Colonic mucosa (tissue), 4 donors: ENCODE data around the gene G6PC3. TPM values are rescaled to one million over a fixed set of nuclear protein-coding genes. Genes with fewer than 3 reads are reported as not detected.

Source experiments
- DNase-seq: peaks from one replicate; pipeline ENCODE4 v3.0.0-alpha.2; 2020
- H3K27ac ChIP-seq: fragments of 200-600 bp; one replicate; pipeline ENCODE4 v1.8.0; 2021
- H3K27me3 ChIP-seq: fragments of 200-600 bp; one replicate; pipeline ENCODE4 v1.8.0; 2021
- H3K36me3 ChIP-seq: fragments of 200-600 bp; one replicate; pipeline ENCODE4 v1.8.0; 2021
- H3K4me1 ChIP-seq: fragments of 200-600 bp; one replicate; pipeline ENCODE4 v1.8.0; 2021; ENCODE audit warnings: mild to moderate bottlenecking
- H3K4me3 ChIP-seq: fragments of 200-600 bp; one replicate; pipeline ENCODE4 v1.8.0; 2021
- H3K9ac ChIP-seq, 2 donors: one replicate each; pipeline ENCODE4 v1.7.0; 2013; ENCODE audit warnings: control low read depth in 2 of 2, low read depth in 2 of 2, low read length in 2 of 2
- H3K9me3 ChIP-seq: fragments of 200-600 bp; one replicate; pipeline ENCODE4 v1.8.0; 2021
- intact Hi-C: fragments of 100-400 bp; cut with DNase I; formaldehyde crosslinking; loops from one replicate; pipeline ENCODE4 v1.14.1; 2022
- total RNA-seq, 2 donors: library from RNA; stranded (reverse); fragmentation: NEBNext Ultra II Directional in 1 of 2; extraction: Animal tissue kit (Norgen Biotek cat#: 25700) in 1 of 2; gene quantifications; one replicate each; pipeline ENCODE4 v1.2.1, GENCODE V29; 2021
- TF ChIP-seq, protein P1 (sequence below): fragments of 200-600 bp; IDR thresholded peaks from one replicate; pipeline ENCODE4 v1.8.0; 2022; ENCODE audit warnings: antibody characterized with exemption, mild to moderate bottlenecking
- donor health status: healthy.
- donor health status: DM: no; HTN: no; CAD: no.
- donor health status: DM: no; HTN: no; CAD: no.

Gene G6PC3
- total RNA-seq, 2 donors from 2014 or later, result 28.3 to 44.7 TPM

- Histone ChIP-seq H3K9ac (peak overlapping the region; percentile 81 to 90), H3K36me3 (no peaks in the 10 kb centered on the region), H3K9me3 (no peaks in the 10 kb centered on the region), H3K4me3 (peak overlapping the region; percentile 84), H3K27me3 (no peaks in the 10 kb centered on the region), H3K27ac (peak overlapping the region; percentile 78), H3K4me1 (no peaks in the 10 kb centered on the region)
- intact Hi-C loops, result no loop called here
- TF ChIP-seq, protein P1, sequence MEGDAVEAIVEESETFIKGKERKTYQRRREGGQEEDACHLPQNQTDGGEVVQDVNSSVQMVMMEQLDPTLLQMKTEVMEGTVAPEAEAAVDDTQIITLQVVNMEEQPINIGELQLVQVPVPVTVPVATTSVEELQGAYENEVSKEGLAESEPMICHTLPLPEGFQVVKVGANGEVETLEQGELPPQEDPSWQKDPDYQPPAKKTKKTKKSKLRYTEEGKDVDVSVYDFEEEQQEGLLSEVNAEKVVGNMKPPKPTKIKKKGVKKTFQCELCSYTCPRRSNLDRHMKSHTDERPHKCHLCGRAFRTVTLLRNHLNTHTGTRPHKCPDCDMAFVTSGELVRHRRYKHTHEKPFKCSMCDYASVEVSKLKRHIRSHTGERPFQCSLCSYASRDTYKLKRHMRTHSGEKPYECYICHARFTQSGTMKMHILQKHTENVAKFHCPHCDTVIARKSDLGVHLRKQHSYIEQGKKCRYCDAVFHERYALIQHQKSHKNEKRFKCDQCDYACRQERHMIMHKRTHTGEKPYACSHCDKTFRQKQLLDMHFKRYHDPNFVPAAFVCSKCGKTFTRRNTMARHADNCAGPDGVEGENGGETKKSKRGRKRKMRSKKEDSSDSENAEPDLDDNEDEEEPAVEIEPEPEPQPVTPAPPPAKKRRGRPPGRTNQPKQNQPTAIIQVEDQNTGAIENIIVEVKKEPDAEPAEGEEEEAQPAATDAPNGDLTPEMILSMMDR, result no peak
- no peak for DNase-seq
Observed at GRCh38 chr17:44122816-44123355, 52.4 kb downstream of the G6PC3 start.

DNA sequence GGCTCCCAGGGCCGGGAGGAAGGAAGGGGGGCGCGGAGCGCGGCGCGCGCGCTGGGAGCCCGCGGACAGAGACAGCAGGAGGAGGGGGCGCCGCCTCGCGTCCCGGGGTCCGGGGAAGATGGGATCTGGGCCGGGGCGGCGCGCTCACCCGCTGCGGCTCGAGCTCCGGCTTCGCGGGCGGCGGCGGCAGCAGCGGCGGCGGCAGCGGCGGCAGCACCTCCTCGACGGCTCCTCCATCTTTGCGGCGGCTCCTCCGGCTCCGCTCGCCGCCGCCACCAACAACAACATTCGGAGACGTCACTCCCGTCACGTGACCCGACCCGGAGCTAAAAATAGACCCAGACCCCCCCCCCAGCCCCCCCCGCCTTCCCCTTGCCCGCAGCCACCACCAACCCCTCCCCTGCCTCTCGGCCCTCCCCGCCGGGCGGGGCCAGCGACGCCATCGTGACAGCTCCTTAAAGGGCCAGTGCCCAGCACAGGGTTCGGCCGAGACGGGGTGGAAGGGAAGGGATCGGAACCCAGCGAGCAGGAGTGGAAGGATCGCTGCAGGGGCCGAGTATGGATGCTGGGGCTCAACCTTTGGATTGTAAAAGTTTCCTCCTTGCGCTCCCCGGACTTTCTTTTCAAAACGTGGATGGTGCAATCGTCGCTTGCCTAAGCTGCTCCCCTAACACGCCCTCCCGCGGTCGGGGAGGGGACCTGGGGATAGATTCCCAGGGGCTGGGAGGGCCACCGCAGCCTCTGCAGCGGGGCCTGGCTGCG lies 53.0 kb downstream of the G6PC3 start, which contains the start of gene HDAC5:
Gene HDAC5 (minus strand): TSS at position 286 of the 762 bp plus-strand sequence. CDS start 6,126 bp downstream, outside the sequence.
- Histone ChIP-seq H3K27ac (peak within 1 kb of the TSS; percentile 78), H3K9ac (peak within 1 kb of the TSS; percentile 89 to 90), H3K4me1 (no peaks in the 10 kb centered on the region), H3K9me3 (no peaks in the 10 kb centered on the region), H3K27me3 (no peaks in the 10 kb centered on the region), H3K36me3 (no peaks in the 10 kb centered on the region), H3K4me3 (peak within 1 kb of the TSS; percentile 84)
- intact Hi-C loops, result no loop called here
- TF ChIP-seq, protein P1, result peak; percentile 61
- peak; percentile 96 for DNase-seq

GRCh38 chr17:44124118-44124438 lies 53.5 kb downstream of the G6PC3 start:
- no peaks in the 10 kb centered on the region for H3K4me1 ChIP-seq
- intact Hi-C loops, result no loop called here

More at GRCh38 chr17:44124118-44124438, 53.5 kb downstream of the G6PC3 start:
- peak overlapping the region; percentile 84 for H3K4me3 ChIP-seq
- H3K36me3 ChIP-seq, result no peaks in the 10 kb centered on the region
- DNase-seq, result no peak
- no peaks in the 10 kb centered on the region for H3K9me3 ChIP-seq
- no peaks in the 10 kb centered on the region for H3K27me3 ChIP-seq
- TF ChIP-seq, protein P1, result no peak
- H3K27ac ChIP-seq, result peak overlapping the region; percentile 75
- H3K9ac ChIP-seq, result peak overlapping the region; percentile 75 to 89

Other genes starting within 250 kb of the G6PC3 start
- gene MPP3, start 237.6 kb upstream of the G6PC3 start, total RNA-seq, result 1 to 10 TPM; 1.9 to 3.1 TPM
- gene CD300LG, start 223.6 kb upstream of the G6PC3 start, total RNA-seq, result under 1 TPM in 1 of 2 donors, not detected in 1; 0.32 TPM
- gene MPP2, start 163.2 kb upstream of the G6PC3 start, total RNA-seq, result 1 to 10 TPM; 1.1 to 2.8 TPM
- gene PPY, start 128.3 kb upstream of the G6PC3 start, total RNA-seq, result under 1 TPM in 1 of 2 donors, not detected in 1; 0.49 TPM
- 100 to 1,000 TPM in 1 of 2 donors, 10 to 100 TPM in 1; 73.8 to 258 TPM for gene PYY, start 116.8 kb upstream of the G6PC3 start, total RNA-seq
- gene NAGS, start 66.1 kb upstream of the G6PC3 start, total RNA-seq, result 10 to 100 TPM in 1 of 2 donors, 1 to 10 TPM in 1; 5.2 to 14.0 TPM
- gene TMEM101, start 55.8 kb upstream of the G6PC3 start, total RNA-seq, result 10 to 100 TPM; 26.8 to 33.7 TPM
- gene LSM12, start 4.1 kb upstream of the G6PC3 start, total RNA-seq, result 10 to 100 TPM; 60.9 to 74.3 TPM
- 10 to 100 TPM; 19.0 to 26.6 TPM for gene HDAC5, start 52.9 kb downstream of the G6PC3 start, total RNA-seq
- gene HROB, start 71.2 kb downstream of the G6PC3 start, total RNA-seq, result 10 to 100 TPM in 1 of 2 donors, 1 to 10 TPM in 1; 2.7 to 11.5 TPM
- gene ASB16, start 100.0 kb downstream of the G6PC3 start, total RNA-seq, result under 1 TPM in 1 of 2 donors, not detected in 1; 0.32 TPM
- 10 to 100 TPM; 37.0 to 44.5 TPM for gene TMUB2, start 116.2 kb downstream of the G6PC3 start, total RNA-seq
- 10 to 100 TPM; 65.9 to 77.3 TPM for gene ATXN7L3, start 129.1 kb downstream of the G6PC3 start, total RNA-seq
- gene UBTF, start 148.9 kb downstream of the G6PC3 start, total RNA-seq, result 10 to 100 TPM; 44.7 to 84.1 TPM
- gene SLC4A1, start 197.4 kb downstream of the G6PC3 start, total RNA-seq, result under 1 TPM in 1 of 2 donors, not detected in 1; 0.27 TPM
- gene RUNDC3A, start 237.9 kb downstream of the G6PC3 start, total RNA-seq, result 1 to 10 TPM in 1 of 2 donors, under 1 TPM in 1; 0.52 to 1.4 TPM